Measurements from ENCODE around the gene XIST.

The XIST gene

DNA sequence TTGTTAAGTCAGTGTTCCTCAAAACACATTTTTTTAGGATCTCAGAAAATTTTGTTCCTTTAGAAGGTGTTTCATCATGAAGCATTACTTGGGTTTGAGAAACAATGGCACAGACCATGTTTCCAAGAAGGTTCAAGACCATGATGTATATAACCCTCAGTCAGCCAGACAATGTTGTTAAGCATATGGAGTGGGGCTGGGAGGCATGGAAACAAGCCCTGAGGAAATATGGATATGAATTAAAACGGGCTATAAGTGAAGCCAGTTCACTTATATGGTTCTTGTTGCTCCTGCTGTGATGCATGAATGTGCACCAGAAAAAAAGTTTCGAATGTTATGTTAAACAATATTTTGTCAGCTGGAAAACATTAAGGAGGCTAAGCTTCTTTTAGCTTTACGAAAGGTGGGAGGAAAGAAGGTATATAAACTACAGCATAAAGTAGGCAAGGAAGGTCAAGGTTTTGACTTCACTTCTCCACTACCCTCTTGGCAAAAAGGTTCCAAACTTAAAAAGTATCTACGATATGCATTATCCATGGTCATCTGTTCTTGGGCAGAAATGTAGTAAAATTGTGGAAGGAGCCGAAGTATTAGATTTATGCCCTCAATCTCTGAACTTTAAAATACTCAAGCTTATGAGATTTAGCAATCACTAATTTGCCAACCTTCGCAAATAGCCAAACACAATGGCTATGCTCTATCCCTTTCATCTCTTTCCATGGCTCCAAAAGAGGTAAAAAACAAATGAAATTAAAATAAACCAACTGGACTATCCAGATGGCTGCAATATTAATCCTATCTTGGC is 12.2 kb downstream of the XIST start:
- Histone ChIP-seq H3K9ac (ENCODE audit: low read length in 2 of 2) (no peak overlapping the region), H3K27ac (ENCODE audit: low read length) (no peak overlapping the region), H3K9me3 (ENCODE audit: control insufficient read depth in 2 of 2, low read length in 2 of 2) (no peaks in the 10 kb centered on the region), H3K4me1 (ENCODE audit: control insufficient read depth, insufficient read depth, low read length) (peaks cover 7% of the 10 kb centered on the region), H3K36me3 (ENCODE audit: control insufficient read depth in 2 of 2, insufficient read depth in 2 of 2, low read length in 2 of 2) (no peaks in the 10 kb centered on the region), H3K4me3 (ENCODE audit: low read length in 2 of 2) (no peak overlapping the region), H3K27me3 (ENCODE audit: control insufficient read depth in 1 of 2, insufficient read depth in 2 of 2, low read length in 2 of 2) (no peaks in the 10 kb centered on the region)

- Histone ChIP-seq H3K4me3 (ENCODE audit: low read length in 2 of 2) (no peak overlapping the region), H3K9me3 (ENCODE audit: control insufficient read depth in 2 of 2, low read length in 2 of 2) (no peaks in the 10 kb centered on the region), H3K36me3 (ENCODE audit: control insufficient read depth in 2 of 2, insufficient read depth in 2 of 2, low read length in 2 of 2) (no peaks in the 10 kb centered on the region), H3K27ac (ENCODE audit: low read length) (no peak overlapping the region), H3K4me1 (ENCODE audit: control insufficient read depth, insufficient read depth, low read length) (no peaks in the 10 kb centered on the region), H3K27me3 (ENCODE audit: control insufficient read depth in 1 of 2, insufficient read depth in 2 of 2, low read length in 2 of 2) (no peaks in the 10 kb centered on the region), H3K9ac (ENCODE audit: low read length in 2 of 2) (no peak overlapping the region)
Measured at GRCh38 chrX:73839152-73839551, 13.4 kb downstream of the XIST start.

GRCh38 chrX:73838123-73838522 is 14.4 kb downstream of the XIST start:
- H3K36me3 ChIP-seq (ENCODE audit: control insufficient read depth in 2 of 2, insufficient read depth in 2 of 2, low read length in 2 of 2), result no peaks in the 10 kb centered on the region
- no peak overlapping the region for H3K9ac ChIP-seq (ENCODE audit: low read length in 2 of 2)
- no peak overlapping the region for H3K27ac ChIP-seq (ENCODE audit: low read length)
- H3K9me3 ChIP-seq (ENCODE audit: control insufficient read depth in 2 of 2, low read length in 2 of 2), result no peaks in the 10 kb centered on the region
- H3K4me3 ChIP-seq (ENCODE audit: low read length in 2 of 2), result no peak overlapping the region
- H3K27me3 ChIP-seq (ENCODE audit: control insufficient read depth in 1 of 2, insufficient read depth in 2 of 2, low read length in 2 of 2), result no peaks in the 10 kb centered on the region
- no peaks in the 10 kb centered on the region for H3K4me1 ChIP-seq (ENCODE audit: control insufficient read depth, insufficient read depth, low read length)

- Histone ChIP-seq H3K4me3 (ENCODE audit: low read length in 2 of 2) (no peak overlapping the region), H3K9me3 (ENCODE audit: control insufficient read depth in 2 of 2, low read length in 2 of 2) (no peaks in the 10 kb centered on the region), H3K9ac (ENCODE audit: low read length in 2 of 2) (no peak overlapping the region), H3K4me1 (ENCODE audit: control insufficient read depth, insufficient read depth, low read length) (no peaks in the 10 kb centered on the region), H3K27me3 (ENCODE audit: control insufficient read depth in 1 of 2, insufficient read depth in 2 of 2, low read length in 2 of 2) (no peaks in the 10 kb centered on the region), H3K36me3 (ENCODE audit: control insufficient read depth in 2 of 2, insufficient read depth in 2 of 2, low read length in 2 of 2) (no peaks in the 10 kb centered on the region), H3K27ac (ENCODE audit: low read length) (no peak overlapping the region)
Measured at GRCh38 chrX:73836956-73837477, 15.5 kb downstream of the XIST start.

GRCh38 chrX:73834219-73834618 is 18.3 kb downstream of the XIST start:
- H3K9me3 ChIP-seq (ENCODE audit: control insufficient read depth in 2 of 2, low read length in 2 of 2), result no peaks in the 10 kb centered on the region
- no peak overlapping the region for H3K4me3 ChIP-seq (ENCODE audit: low read length in 2 of 2)
- H3K27me3 ChIP-seq (ENCODE audit: control insufficient read depth in 1 of 2, insufficient read depth in 2 of 2, low read length in 2 of 2), result no peaks in the 10 kb centered on the region
- H3K27ac ChIP-seq (ENCODE audit: low read length), result no peak overlapping the region
- no peaks in the 10 kb centered on the region for H3K4me1 ChIP-seq (ENCODE audit: control insufficient read depth, insufficient read depth, low read length)
- H3K36me3 ChIP-seq (ENCODE audit: control insufficient read depth in 2 of 2, insufficient read depth in 2 of 2, low read length in 2 of 2), result peaks cover 0 to 3% of the 10 kb centered on the region in 2 donors
- no peak overlapping the region for H3K9ac ChIP-seq (ENCODE audit: low read length in 2 of 2)

DNA sequence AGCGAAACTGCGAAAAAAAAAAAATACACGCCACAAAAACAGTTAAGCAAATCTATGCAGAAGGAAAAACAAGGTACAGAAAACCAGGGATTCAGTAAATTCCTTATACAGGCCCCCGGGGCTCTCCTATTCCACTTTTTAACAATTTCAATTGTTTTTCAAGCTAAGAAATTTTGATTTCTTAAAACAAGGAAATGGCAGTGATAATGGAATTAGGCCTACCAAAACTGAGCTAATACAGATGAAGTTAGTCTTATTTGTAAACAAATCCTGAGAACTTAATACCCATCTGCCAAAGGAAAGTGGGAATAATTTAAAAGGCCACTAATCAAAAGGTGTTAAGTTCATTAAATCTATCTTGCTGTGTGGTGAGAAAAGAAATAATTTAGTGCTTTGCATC is 20.2 kb downstream of the XIST start:
- no peaks in the 10 kb centered on the region for H3K4me1 ChIP-seq (ENCODE audit: control insufficient read depth, insufficient read depth, low read length)
- no peaks in the 10 kb centered on the region for H3K9me3 ChIP-seq (ENCODE audit: control insufficient read depth in 2 of 2, low read length in 2 of 2)
- peaks cover 0 to 3% of the 10 kb centered on the region in 2 donors for H3K36me3 ChIP-seq (ENCODE audit: control insufficient read depth in 2 of 2, insufficient read depth in 2 of 2, low read length in 2 of 2)
- no peaks in the 10 kb centered on the region for H3K27me3 ChIP-seq (ENCODE audit: control insufficient read depth in 1 of 2, insufficient read depth in 2 of 2, low read length in 2 of 2)
- H3K4me3 ChIP-seq (ENCODE audit: low read length in 2 of 2), result no peak overlapping the region
- no peak overlapping the region for H3K9ac ChIP-seq (ENCODE audit: low read length in 2 of 2)
- no peak overlapping the region for H3K27ac ChIP-seq (ENCODE audit: low read length)

DNA sequence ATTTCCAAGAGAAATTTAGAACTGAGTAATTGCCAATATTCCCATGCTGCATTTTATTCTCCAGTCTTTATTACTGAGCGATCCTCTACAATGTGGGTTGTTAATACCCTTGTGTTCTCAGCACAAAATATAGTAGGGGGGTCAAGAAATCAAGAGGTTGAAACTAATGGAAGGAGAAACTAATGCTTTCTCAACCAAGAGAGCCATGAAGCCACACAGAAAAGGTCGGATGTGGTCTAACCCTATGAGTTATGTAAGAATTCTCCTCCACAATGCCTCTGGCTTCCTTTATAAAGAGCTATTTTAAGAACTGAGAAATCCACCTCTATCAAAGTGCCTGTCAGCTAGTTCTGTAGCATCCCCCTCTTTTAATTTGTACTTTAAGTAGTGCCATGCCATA is 21.0 kb downstream of the XIST start:
- Histone ChIP-seq H3K9me3 (ENCODE audit: control insufficient read depth in 2 of 2, low read length in 2 of 2) (no peaks in the 10 kb centered on the region), H3K27ac (ENCODE audit: low read length) (no peak overlapping the region), H3K36me3 (ENCODE audit: control insufficient read depth in 2 of 2, insufficient read depth in 2 of 2, low read length in 2 of 2) (peaks cover 0 to 9% of the 10 kb centered on the region in 2 donors), H3K4me3 (ENCODE audit: low read length in 2 of 2) (no peak overlapping the region), H3K9ac (ENCODE audit: low read length in 2 of 2) (no peak overlapping the region), H3K27me3 (ENCODE audit: control insufficient read depth in 1 of 2, insufficient read depth in 2 of 2, low read length in 2 of 2) (no peaks in the 10 kb centered on the region), H3K4me1 (ENCODE audit: control insufficient read depth, insufficient read depth, low read length) (no peaks in the 10 kb centered on the region)

GRCh38 chrX:73830489-73831414 is 21.8 kb downstream of the XIST start:
- Histone ChIP-seq H3K27me3 (ENCODE audit: control insufficient read depth in 1 of 2, insufficient read depth in 2 of 2, low read length in 2 of 2) (no peaks in the 10 kb centered on the region), H3K9ac (ENCODE audit: low read length in 2 of 2) (no peak overlapping the region), H3K27ac (ENCODE audit: low read length) (no peak overlapping the region), H3K36me3 (ENCODE audit: control insufficient read depth in 2 of 2, insufficient read depth in 2 of 2, low read length in 2 of 2) (peaks cover 0 to 9% of the 10 kb centered on the region in 2 donors), H3K9me3 (ENCODE audit: control insufficient read depth in 2 of 2, low read length in 2 of 2) (no peaks in the 10 kb centered on the region), H3K4me1 (ENCODE audit: control insufficient read depth, insufficient read depth, low read length) (no peaks in the 10 kb centered on the region), H3K4me3 (ENCODE audit: low read length in 2 of 2) (no peak overlapping the region)

DNA sequence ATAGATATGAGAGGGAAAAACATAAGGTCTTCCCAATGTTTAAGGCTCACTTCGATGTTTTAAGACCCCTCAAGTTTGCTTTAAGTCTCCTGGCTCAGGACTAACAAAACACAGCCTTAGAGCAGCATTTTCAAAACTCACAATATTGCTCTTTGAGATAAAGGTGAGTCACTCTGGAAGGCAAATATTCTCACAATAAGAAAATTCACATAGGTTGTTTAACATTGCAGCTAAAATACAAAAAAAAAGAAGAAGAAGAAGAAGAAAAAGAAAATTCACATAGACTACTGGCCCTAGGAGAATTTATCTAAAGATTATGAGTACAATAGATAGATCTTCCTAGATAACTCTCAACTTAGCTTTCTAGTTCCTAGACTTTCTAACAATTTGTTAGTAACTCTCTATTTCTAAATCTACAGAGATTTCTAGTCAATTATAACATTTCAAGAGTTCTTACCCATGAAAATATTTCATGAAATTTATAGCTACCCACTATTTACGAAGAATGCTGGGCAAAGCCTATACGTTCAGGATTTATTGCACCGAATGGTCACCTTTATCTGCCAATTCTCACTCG is 22.5 kb downstream of the XIST start:
- no peak overlapping the region for H3K27ac ChIP-seq (ENCODE audit: low read length)
- no peaks in the 10 kb centered on the region for H3K27me3 ChIP-seq (ENCODE audit: control insufficient read depth in 1 of 2, insufficient read depth in 2 of 2, low read length in 2 of 2)
- no peaks in the 10 kb centered on the region for H3K4me1 ChIP-seq (ENCODE audit: control insufficient read depth, insufficient read depth, low read length)
- no peak overlapping the region for H3K9ac ChIP-seq (ENCODE audit: low read length in 2 of 2)
- H3K36me3 ChIP-seq (ENCODE audit: control insufficient read depth in 2 of 2, insufficient read depth in 2 of 2, low read length in 2 of 2), result peaks cover 0 to 9% of the 10 kb centered on the region in 2 donors
- no peak overlapping the region for H3K4me3 ChIP-seq (ENCODE audit: low read length in 2 of 2)
- H3K9me3 ChIP-seq (ENCODE audit: control insufficient read depth in 2 of 2, low read length in 2 of 2), result no peaks in the 10 kb centered on the region

DNA sequence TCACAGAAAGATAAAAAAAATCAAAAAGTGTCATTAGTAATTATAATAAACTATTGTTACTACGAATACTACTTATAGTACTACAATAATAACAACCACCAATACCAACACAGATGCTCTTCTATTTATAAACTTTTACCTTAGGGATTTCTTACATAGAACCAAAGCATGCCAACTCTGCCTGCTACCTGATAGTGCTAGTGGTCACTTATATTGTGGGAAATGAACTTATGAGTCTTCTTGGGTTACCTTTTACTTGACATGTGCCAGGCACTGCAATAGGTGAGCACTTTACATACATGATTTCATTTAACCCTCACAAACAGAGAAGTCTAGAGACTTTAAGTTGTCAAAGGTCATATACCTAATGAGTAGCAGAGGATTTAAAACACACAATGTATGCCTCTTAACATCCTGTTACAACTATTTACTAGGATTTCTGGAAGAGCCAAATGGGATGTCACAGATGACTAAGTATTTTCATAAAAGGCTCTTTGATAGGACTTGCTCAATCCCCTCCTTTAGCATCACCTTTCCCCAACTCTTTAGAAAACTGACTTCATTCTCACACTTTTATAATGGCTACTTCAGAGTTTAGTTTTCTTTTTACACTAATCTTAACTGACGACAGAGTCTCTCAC is 24.3 kb downstream of the XIST start:
- no peak overlapping the region for H3K9ac ChIP-seq (ENCODE audit: low read length in 2 of 2)
- H3K9me3 ChIP-seq (ENCODE audit: control insufficient read depth in 2 of 2, low read length in 2 of 2), result no peaks in the 10 kb centered on the region
- H3K4me3 ChIP-seq (ENCODE audit: low read length in 2 of 2), result no peak overlapping the region
- H3K4me1 ChIP-seq (ENCODE audit: control insufficient read depth, insufficient read depth, low read length), result no peaks in the 10 kb centered on the region
- peaks cover 0 to 9% of the 10 kb centered on the region in 2 donors for H3K36me3 ChIP-seq (ENCODE audit: control insufficient read depth in 2 of 2, insufficient read depth in 2 of 2, low read length in 2 of 2)
- no peak overlapping the region for H3K27ac ChIP-seq (ENCODE audit: low read length)
- no peaks in the 10 kb centered on the region for H3K27me3 ChIP-seq (ENCODE audit: control insufficient read depth in 1 of 2, insufficient read depth in 2 of 2, low read length in 2 of 2)
